HL-60/S4 (cell line): ENCODE measurements around the gene APEX2.
"Not testable (repeated sequence)": the region's sequence is repeated elsewhere in the genome, so short reads cannot be mapped to it uniquely, and the experiment has no call there.

ENCODE experiments used
- in situ Hi-C: fragments of 300-500 bp; cut with MboI; formaldehyde crosslinking; loops from 2 replicates; pipeline ENCODE4 v1.14.3; 2022; ENCODE audit warnings: low sequenced_read_pairs

Gene APEX2

GRCh38 chrX:55008571-55009358 is 8.6 kb downstream of the APEX2 start:
- in situ Hi-C loops: no loop called here

GRCh38 chrX:55011294-55011693 is 11.1 kb downstream of the APEX2 start:
- in situ Hi-C loops: no loop called here

DNA sequence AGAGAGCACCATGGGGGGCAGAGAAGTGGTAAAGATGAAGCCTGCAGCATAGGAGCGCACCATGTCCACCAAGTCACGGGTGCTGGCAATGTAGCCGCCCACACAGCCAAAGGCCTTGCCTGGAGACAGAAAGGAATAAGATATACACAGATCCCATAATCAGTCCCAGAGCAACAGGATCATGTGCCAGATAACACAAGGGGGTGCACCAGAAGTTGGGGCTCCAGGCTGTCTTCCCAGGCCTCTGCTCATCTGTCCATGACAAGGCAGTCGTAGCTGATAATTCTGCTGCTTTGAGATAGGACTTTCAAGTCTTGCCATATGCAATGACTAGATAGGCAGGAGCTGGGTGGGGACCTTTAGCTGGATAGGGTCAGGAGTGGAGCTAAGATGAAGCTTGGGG is 14.7 kb downstream of the APEX2 start:
- in situ Hi-C loops: no loop called here

DNA sequence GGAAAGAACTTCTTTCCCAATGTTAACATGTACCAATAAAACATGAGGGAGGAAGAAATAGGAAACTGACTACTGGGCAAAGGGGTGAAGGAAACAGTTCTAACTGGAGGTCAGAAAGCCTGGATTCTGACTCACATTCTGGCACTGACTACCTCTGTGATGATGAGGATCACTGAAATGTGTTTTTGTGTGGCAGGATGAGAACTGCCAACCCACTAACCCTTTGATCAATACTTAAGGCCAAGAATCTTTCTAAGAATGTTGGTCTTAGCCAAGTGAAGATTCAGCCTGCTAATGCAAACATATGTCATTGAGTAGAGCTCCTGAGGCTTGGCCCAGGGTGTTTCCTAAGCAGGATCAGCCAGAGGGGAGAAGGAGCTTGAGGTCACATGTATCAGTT is 26.0 kb downstream of the APEX2 start:
- in situ Hi-C loops: no loop called here

DNA sequence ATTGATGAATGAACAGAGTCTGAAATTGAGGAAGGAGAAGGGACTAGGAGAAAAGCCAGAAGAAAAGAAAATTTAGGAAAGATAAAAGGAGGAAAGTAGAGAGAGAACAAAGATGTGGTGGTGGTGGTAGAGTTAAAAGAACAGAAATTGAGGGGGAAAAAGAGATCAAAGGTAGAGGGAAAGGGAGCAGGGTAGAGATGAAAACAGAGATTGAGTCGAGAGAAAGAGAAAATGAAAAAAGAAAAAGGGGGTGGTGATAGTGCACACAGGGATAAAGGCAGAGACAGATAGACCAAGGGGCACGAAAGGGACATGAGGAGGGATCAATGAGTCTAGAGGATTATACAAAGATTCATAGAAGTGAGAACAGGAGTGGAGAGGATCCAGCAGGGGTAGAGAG is 26.7 kb downstream of the APEX2 start:
- in situ Hi-C loops: no loop called here

DNA sequence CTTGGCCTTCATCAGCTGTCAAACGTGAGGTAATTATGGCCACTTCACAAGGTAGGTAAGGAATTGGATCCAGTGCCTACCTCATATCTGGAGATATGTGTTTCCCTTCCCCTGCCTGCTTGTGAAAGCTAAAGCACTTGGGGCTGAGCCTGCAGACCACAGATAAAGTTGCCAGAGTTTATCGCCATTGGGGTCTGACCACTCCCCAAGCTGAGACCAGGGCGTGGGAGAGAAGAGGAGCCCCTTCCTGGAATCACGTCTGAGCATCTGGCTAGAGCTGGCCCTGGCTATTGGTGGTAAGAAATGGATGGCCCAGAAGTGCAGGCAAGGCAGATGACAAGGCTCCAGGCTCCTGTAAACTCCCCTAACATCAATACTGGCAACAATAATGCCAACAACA is 27.9 kb downstream of the APEX2 start:
- in situ Hi-C loops: no loop called here

DNA sequence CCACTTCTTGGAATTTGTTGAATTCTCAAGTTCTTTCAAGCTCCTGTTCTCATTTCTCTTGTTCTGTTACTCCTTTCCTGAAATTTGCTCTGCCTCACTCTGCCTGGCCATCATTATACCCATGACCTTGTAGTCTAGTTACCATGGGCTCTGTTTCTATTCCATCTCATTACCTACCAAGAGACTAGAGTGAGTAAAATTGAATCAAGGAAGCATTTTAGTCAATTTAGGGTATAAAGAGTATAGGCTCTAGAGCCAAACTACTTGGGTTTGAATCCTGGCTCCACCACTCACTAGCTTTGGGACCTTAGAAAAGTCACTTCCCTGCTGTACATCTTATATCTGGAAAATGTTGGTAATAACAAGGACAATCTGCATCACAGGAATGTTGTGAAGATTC is 28.4 kb downstream of the APEX2 start:
- in situ Hi-C loops: no loop called here

DNA sequence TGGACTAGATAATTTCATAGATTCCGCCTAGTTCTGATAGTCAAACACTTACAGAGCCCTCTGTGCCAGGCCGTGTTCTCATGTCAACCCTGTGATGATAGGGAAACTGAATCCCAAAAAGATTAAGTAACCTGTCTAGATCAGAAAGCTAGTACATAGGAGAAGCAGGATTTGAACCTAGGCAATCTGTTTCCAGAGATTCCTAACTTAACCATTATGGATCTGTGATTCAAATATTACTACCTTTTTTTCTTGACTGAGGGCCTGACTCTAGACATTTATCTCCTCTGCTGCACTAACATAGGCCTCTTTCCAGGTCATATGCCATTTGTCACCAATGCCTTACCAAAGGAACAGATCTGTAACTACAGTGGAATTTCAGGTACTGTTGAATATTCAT is 29.1 kb downstream of the APEX2 start:
- in situ Hi-C loops: no loop called here

DNA sequence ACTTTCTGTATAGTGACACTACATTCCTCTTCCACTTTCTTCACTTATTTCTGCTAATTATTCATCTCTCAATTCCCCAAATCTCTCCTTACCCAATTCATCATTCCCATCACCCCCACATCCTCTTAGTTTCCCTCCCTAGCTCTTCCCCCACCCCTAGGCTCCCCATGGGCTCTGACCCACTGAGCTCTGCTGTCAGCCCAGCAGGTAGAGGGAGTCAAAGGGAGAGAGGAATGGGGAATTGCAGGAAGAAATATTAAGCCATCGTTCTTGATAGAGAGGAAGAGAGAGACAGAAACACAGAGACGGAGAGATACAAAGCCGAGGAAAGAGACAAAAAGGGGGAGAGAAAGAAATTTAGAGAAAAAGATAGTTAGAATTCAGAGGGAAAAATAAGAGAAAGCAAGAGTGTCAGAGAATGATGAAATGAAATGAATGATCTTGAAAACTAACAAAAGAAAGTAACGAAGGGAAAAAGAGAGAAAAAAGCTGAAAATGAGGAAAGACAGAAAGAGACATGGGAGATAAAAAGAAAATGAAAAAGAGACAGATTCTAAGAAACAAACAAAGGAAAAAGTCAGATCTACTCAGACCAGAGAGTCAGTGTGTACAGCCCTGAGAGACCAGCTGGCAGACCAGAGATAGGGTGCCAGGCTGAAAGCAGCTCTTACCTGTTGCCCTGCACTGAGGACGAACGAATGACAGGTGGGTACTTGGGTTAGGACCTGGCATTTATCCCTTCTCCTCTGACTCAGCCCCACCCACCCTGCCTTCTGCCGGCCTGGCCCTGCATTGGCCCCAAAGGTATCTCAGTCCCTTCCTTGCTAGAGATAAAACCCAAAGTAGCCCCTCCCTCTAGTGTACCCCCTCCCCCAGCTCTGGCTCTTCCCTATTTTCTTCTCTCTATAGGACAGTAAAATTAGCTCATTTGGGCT is 30.4 kb downstream of the APEX2 start, which contains the start of gene ALAS2:
TSS of gene ALAS2 (minus strand) at position 707 of the 935 bp plus-strand sequence. CDS start 4,977 bp downstream, outside the sequence.
- in situ Hi-C loops: no loop called here

- in situ Hi-C loops: no loop called here
Observed at GRCh38 chrX:55033429-55033828, 33.3 kb downstream of the APEX2 start.

DNA sequence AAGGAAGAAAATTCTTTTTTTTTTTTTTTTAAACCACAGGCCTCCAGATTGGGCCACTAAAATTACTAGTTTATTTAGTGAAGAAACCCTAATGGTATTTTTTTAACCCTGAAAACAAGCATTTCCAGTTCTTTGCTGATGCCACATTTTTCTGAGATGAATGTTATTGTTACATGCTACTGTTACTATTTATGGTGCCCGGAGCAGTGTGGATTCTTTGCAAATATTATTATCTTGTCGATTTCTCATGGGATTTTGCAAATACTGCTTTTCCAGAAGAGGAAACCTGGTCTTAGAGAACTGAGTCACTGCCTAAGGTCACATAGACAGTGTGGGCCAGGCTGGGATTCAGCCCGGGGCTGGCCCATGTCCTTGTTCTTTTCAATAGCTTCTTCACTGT is 39.3 kb downstream of the APEX2 start:
- in situ Hi-C loops: no loop called here

GRCh38 chrX:55041514-55041913 is 41.4 kb downstream of the APEX2 start:
- in situ Hi-C loops: no loop called here

DNA sequence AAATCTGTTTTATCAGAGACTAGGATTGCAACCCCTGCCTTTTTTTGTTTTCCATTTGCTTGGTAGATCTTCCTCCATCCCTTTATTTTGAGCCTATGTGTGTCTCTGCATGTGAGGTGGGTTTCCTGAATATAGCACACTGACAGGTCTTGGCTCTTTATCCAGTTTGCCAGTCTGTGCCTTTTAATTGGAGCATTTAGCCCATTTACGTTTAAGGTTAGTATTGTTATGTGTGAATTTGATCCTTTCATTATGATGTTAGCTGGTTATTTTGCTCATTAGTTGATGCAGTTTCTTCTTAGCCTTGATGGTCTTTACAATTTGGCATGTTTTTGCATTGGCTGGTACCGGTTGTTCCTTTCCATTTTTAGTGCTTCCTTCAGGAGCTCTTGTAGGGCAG is 50.4 kb downstream of the APEX2 start:
- in situ Hi-C loops: not testable (repeated sequence)

GRCh38 chrX:55056820-55057674 is 56.9 kb downstream of the APEX2 start:
- in situ Hi-C loops: no loop called here

DNA sequence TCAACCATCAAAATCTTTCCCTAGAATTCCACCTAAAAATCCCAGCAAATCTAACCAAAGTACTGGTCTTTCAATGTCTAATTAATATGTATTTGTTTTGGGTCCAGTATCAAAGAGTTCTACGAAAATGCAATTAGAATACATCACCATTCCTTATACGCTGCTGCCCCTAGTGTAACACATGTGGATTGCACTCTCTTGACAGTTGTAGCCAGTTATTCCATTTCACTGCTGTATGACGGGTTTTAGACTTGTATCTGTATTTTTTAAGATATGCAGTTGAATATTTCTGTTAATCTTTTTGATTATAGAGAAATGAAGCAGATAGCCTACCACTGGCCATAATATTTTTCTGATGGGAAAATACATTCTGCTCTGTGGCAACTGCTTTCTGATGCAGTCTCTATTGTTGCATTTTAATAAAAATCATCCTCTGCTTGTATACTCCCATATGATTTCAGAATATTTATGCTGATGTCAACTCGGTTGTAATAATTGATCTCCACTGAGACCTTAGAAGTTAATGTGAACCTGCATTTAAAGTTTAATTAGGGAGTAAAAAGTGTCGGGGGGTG is 57.6 kb downstream of the APEX2 start:
- in situ Hi-C loops: no loop called here
